KG1 (cell line): ENCODE results near the gene CMTM8.

ENCODE experiments used
- DNase-seq: peaks from one replicate; lab custom pipeline; 2025; lab: John Stamatoyannopoulos, UW

Gene CMTM8

DNA sequence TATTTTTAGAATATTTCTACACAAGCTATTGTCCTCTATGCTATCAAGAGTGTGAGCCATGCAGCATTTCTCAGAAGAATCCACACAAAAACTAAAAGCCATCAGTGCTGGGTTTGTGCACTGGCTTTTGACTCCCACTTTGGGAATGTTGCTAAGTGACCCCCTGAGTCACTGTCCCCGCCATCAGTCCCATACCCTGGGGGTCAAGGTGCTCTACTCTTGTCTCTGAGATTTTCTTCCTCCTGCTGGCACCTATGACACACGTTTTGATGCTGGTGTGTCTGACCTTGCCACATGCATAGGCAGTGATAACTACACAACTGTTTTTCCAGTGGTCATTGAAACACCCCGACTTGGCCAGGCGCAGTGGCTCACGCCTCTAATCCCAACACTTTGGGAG, 173.0 kb downstream of the CMTM8 start:
- no peak for DNase-seq

- DNase-seq: no peak
Observed at GRCh38 chr3:32412887-32413286, 174.4 kb downstream of the CMTM8 start.

DNA sequence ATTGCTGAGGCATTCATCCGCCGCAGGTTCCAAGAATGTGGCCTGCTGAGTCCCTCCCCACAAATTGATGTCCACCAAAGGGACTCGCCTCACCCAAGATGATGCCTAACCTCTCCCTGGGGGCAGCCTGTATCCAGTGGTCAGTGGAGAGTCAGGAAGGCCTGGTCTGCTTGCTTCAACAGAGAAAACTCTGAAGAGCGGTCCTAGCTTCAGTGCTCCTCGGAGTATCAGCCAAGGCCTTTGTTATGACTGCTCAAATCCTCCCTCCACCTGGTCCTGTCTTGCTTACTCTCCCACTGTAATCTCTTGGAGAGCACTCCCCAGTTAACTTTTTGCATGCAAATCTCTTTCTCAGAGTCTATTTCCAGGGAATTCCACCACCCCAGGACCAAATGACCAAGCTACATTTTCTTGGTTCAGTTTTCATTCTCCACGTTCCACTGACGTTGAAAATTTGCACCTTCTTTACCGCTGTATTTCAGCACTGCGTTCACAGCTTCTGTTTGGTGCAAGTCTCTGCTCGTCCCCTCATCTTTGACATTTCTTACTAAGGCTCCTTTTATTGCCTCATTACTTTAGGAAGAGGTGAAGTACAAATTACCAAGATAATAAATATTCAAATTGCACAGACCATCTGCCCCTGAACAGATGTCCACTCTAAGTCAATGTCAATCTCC, 175.5 kb downstream of the CMTM8 start:
- no peak for DNase-seq

DNA sequence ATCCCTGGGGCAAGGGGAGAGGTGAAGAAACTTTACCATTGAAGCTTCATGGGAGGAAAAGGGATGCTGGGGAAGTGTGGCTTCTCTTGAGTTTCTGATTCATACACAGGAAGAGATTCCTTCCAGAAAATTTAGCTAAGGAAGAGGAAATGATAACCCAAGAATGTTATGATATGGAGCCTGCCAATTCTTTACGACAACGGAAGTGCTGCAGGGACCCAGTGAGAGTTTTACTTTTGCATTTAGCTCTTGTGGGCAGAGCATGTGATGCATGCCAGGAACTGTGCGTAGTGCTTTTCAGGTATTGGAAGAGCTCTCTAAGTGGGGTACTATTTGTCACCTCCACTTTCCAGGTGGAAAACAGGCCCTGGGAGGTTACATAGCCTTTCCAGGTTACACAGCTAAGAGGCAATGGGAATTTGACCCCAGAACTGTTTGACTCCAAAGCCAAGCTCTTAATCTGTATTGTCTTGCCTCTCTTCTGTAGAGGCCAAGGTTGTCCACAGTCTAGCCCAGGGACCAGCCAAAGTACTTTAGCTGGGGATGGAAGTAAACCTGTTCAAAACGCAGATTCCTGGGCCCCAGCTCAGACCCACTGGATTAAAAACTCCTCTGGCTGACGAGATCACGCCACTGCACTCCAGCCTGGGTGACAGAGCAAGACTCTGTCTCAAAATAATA, 176.2 kb downstream of the CMTM8 start:
- DNase-seq: no peak

DNA sequence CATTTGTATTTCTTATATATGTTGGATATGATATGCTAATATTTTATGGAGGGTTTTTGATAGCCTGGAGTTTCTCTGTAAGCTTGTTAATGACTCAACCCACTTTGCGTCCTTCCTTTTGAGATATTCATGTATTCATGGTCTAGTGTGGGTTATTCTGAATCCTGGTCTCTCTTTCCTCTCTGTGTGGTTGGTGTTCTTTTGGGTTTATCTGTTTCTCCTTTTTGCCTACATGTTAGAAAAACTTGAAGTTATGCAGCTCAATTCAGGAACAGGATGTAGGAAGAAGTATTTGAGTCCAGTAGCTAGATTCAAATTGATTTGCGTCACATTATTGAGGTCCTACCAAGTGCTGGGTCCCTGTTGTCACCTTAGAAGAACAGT, 181.3 kb downstream of the CMTM8 start:
- DNase-seq: peak; percentile 80
